ENCODE results near the gene SYCP2. TPM values are rescaled to one million over a fixed set of nuclear protein-coding genes. Genes with fewer than 3 reads are reported as not detected.

The SYCP2 gene
- total RNA-seq, 1 experiment from 2014 or later, result 0.70 TPM

GRCh38 chr20:59966428-59966827 is 33.0 kb upstream of the SYCP2 start:
- no peak overlapping the region for H4K8ac ChIP-seq (replicated peaks; ENCODE audit: insufficient read length, low read depth, low read length)
- H2BK12ac ChIP-seq (ENCODE audit: insufficient read length, low read depth, low read length), result no peak overlapping the region
- H3T11ph ChIP-seq (ENCODE audit: low read length), result no peak overlapping the region
- H4K91ac ChIP-seq (ENCODE audit: insufficient read length, low read depth, low read length), result no peak overlapping the region
- H2BK5ac ChIP-seq (ENCODE audit: insufficient read length, low read length), result no peak overlapping the region
- WGBS (ENCODE audit: extremely low coverage, insufficient read length, low lambda C conversion rate), result no CpG with 5 or more reads among the region's 3 CpGs
- no peak overlapping the region for H3K23ac ChIP-seq (ENCODE audit: insufficient read length, low read depth, low read length)
- no peaks in the 10 kb centered on the region for H3K36me3 Mint-ChIP-seq (ENCODE audit: insufficient read depth in 1 of 3, low read depth in 3 of 3)
- H3K4me1 ChIP-seq (ENCODE audit: insufficient read depth, low read length), result no peaks in the 10 kb centered on the region
- H2AFZ ChIP-seq (ENCODE audit: low read length), result no peak overlapping the region
- no peak overlapping the region for H2AK5ac ChIP-seq (ENCODE audit: insufficient read length, low read length)
- no peaks in the 10 kb centered on the region for H3K79me1 ChIP-seq (ENCODE audit: insufficient read depth, low read depth, low read length, poor library complexity, severe bottlenecking)
- no peak for TF ChIP-seq CTCF (conservative IDR thresholded peaks at IDR 0.05)
- H4K20me1 ChIP-seq (ENCODE audit: control insufficient read depth, insufficient read depth, insufficient read length), result no peaks in the 10 kb centered on the region
- no peak overlapping the region for H3K27ac Mint-ChIP-seq
- no peak overlapping the region for H3K18ac ChIP-seq (ENCODE audit: insufficient read length, low read depth, low read length)
- no peak overlapping the region for H3K14ac ChIP-seq (ENCODE audit: insufficient read depth, low read length)
- H3K4me3 Mint-ChIP-seq, result no peak overlapping the region
- no peak overlapping the region for H2BK20ac ChIP-seq (ENCODE audit: low read depth, low read length, poor library complexity, severe bottlenecking)
- no peak for DNase-seq
- H4K5ac ChIP-seq (ENCODE audit: insufficient read length, low read depth, low read length), result no peak overlapping the region
- no peak overlapping the region for H3K27ac ChIP-seq (ENCODE audit: insufficient read length, low read depth, low read length)
- no peaks in the 10 kb centered on the region for H3K4me1 Mint-ChIP-seq
- no peak overlapping the region for H3K4me2 ChIP-seq (ENCODE audit: insufficient read depth, insufficient read length, low read length)
- no peaks in the 10 kb centered on the region for H3K27me3 Mint-ChIP-seq (ENCODE audit: low read depth)
- H3K23me2 ChIP-seq (ENCODE audit: insufficient read length, low read depth, low read length, poor library complexity, severe bottlenecking), result no peaks in the 10 kb centered on the region
- H3K4ac ChIP-seq (ENCODE audit: low read depth, low read length), result no peak overlapping the region
- no peaks in the 10 kb centered on the region for H3K79me2 ChIP-seq (ENCODE audit: insufficient read depth, low read length)
- H3K56ac ChIP-seq (ENCODE audit: insufficient read length, low read depth, low read length), result no peak overlapping the region
- H3K9me3 ChIP-seq (ENCODE audit: control insufficient read depth, low read depth, low read length), result no peaks in the 10 kb centered on the region
- H3K9ac ChIP-seq (ENCODE audit: extremely low read depth, insufficient read length, low read length), result no peak overlapping the region
- H2BK15ac ChIP-seq (ENCODE audit: low read depth, low read length), result no peak overlapping the region
- H2BK120ac ChIP-seq (ENCODE audit: low read depth, low read length, poor library complexity, severe bottlenecking), result no peak overlapping the region
- H3K27me3 ChIP-seq (ENCODE audit: insufficient read depth, low read length), result no peaks in the 10 kb centered on the region
- no peaks in the 10 kb centered on the region for H3K9me3 Mint-ChIP-seq

Data from H9 (cell line).